Measurements from ENCODE around the gene U2AF2.

U2AF2 gene

GRCh38 chr19:55677572-55678028, 22.8 kb downstream of the U2AF2 start:
- DNase-seq, result no peak

DNA sequence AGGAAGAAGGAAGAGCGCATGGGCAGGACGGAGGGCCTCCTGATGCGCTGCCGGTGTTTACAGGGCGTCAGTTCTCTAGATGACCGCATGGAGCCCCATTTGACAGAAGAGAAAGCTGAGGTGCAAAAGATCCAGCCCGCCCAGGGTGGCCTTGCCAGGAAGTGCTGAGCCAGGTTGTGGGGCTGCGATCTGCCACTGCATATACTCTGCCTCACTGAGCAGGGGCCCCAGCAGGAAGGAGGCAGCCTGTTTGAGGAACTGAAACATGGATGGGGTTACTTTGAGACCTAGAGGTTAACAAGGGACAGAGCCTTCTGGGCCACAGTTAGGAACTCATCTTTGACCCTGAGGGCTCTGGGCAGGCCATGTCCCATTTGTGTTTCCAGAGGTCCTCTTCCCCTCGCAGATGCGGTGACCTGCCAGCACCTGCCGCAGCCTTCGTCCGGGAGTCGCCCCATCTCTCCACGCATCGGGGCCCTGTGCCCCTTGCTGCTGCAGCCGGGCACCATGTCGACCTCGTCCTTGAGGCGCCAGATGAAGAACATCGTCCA, 23.4 kb downstream of the U2AF2 start:
- no peak for DNase-seq

GRCh38 chr19:55679343-55680257, 24.8 kb downstream of the U2AF2 start:
- no peak for DNase-seq

GRCh38 chr19:55680339-55681130, 25.7 kb downstream of the U2AF2 start:
- DNase-seq, result no peak

DNA sequence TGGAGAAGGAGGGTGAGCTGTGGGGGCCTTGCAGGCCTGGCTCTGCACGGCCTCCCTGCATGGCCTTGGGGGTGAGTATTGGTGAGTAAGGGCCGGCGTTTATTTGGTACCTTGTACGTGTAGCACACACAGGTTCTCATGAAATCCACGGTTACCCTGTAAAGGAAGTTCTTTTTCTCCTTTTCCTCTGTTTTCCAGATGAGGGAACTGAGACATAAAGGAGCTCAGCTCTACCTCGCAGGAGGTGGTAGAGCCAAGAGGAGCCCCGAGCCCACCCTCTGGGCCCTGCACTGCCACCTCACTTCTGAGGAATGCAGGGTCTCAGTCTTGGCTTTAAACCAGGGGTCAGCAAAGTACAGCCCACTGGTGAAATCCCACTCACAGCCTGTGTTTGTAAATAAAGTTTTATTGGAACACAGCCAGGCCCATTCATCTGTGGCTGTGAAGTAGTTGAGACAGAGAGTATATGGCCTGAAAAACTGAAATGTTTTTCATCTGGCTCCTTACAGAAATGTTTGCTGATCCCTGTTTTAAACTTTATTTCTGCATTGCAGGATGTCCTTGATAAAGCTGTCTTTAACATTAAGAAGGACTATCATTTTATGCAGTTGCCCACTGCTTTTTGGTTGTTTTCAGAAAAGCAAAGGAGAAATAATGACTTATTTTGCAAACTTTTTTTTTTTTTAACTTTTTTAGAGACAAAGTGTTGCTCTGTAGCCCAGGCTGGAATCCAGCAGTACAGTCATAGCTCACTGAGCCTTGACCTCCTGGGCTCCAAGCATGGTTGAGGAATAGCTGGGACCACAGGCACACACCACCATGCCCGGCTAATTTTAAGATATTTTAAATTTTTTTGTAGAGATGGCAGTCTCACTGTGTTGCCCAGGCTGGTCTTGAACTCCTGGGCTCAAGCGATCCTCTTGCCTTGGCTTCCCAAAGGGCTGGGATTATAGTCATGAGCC, 26.6 kb downstream of the U2AF2 start:
- DNase-seq, result no peak

GRCh38 chr19:55683449-55684261, 28.8 kb downstream of the U2AF2 start:
- DNase-seq, result no peak

- no peak for DNase-seq
Measured at GRCh38 chr19:55684946-55685681, 30.3 kb downstream of the U2AF2 start.

DNA sequence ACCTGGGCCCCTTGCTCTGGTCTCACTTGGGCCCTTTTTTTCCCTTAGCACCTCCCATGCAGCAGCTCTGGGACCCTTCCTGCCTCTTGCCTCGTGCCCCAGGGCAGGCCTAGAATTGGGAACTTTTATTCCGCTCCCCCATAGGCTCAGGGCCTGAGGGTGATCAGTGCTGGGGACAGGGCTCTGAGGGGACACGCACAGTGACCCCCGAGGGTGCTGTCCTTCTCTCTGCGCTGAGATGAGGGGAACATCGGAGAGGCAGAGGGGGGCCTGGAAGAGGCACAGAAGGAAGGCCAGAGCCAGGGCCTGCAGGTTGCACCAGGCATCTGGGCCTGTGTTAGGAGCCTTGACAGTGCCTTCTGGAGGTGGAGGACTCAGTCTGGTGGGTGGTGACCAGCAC, 30.9 kb downstream of the U2AF2 start:
- no peak for DNase-seq

DNA sequence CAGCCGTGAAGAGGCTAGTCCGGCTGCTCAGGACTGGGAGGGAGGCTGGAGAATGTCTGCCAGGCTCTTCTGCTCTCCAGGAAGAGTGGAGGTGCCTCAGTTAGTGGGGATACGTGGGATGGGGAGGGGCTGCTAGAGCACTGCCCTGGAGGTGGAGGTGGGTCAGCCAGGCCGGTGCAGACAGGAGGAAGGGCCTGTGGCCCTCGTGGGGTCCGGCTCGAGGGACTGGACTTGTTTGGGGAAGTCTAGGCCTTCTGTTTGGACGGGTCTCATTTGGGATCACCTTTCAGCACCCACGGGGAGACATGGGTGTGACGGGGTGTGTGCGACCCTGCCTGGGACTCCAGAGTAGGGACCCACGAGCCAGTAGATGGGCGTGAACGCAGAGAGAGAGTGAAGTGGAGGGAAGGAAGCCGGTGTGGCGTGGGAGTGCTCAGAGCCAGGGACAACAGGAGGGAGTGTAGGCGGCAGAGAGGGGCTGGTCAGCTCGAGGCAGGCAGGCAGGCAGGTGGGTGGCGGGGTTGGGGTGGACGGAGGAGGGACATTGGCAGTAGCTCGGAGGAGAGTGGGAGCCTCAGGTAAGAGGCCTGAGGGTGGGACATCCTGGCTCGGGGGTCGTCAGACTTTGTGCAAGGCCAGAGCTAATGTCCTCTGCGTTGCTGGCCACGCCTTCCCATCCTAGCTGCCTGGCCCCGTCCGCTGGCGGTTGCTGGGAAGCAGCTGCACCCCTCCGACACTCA, 31.6 kb downstream of the U2AF2 start:
- DNase-seq, result no peak

GRCh38 chr19:55687281-55688201, 32.7 kb downstream of the U2AF2 start:
- no peak for DNase-seq

- no peak for DNase-seq
Measured at GRCh38 chr19:55688422-55689218, 33.8 kb downstream of the U2AF2 start.

GRCh38 chr19:55689411-55690108, 34.7 kb downstream of the U2AF2 start:
- no peak for DNase-seq

DNA sequence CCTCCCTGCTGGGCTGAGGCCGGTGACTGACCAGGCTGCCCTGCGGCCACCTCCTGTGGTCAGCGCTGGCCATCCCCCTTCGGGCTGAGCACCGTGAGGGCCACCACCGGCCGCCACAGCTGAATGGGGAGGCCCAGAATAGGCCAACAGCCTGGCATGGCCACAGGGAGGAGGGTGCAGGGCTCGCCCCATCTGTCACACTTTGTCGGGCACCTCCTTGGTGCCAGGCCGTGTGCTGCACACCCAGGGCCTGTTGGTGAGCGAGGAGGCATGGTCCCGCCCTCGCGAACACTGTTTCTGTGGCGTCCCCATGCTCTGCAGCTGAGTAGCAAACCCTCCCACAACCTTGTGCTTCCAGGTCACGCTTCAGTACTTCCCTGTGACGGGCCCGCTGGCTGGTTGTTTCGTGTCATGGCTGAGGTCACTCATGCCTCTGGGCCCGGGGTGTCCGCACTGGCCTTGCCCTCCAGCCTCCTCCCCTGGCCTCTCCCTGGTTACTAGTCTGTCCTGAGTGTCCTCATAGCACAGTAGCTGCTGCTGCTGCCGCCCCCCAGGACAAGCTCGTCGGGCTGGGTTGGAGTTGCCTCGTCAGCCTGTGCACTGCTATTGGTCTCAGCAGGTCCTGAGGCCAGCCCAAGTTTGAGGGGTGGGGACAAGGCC, 35.4 kb downstream of the U2AF2 start:
- no peak for DNase-seq

DNA sequence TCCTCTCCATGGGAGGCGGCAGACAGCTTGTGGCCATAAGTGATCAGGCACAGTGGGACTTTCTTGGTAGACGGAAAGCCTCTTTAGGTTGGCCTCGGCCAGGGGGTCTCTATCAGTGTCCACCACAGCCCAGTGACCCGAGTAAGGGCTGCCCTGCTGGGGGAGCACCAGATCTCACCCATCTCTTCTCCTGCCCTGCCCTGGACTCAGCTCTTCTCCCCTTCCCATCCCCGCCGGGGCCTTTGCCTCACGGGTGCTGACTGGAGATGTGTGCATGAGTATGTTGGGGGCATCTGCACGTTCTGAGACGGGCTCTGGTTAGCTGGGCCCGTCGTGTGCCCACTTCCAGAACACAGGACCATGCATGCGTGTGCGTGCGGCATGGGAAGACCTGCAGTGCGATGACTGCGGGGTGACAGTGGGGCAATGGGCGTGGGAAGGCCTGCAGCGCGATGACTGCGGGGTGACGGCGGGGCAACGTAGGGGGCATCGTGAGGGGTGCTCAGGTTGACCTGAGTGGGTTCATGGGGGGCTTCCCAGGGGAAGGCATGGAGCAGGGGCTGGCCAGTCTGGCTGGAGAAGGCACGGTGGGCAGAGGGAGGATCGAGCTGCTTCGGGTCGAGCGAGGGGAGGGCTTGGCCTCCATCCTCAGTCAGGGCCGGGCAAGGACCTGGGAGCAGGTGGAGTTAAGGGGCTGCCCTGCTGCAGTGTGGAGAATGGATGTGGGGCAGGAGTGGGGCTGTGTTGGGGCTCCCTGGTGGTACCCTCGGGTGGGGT, 36.1 kb downstream of the U2AF2 start:
- DNase-seq, result no peak

- DNase-seq, result no peak
Measured at GRCh38 chr19:55691561-55692481, 37.0 kb downstream of the U2AF2 start.
